Activated CD4-positive, CD25-positive, alpha-beta regulatory T cell treated with anti-CD3 and anti-CD28 coated beads, Interleukin-2, amount 50 U/mL, for 24 hours (primary cell): ENCODE data around the gene PPP1R15B.
A peak's percentile ranks its signal among the peaks of the same experiment; 100 is the strongest.

ENCODE experiments used
- ATAC-seq, 2 donors: fragments of 150-1000 bp; cut with Tn5 transposase; one replicate each; pipeline ENCODE4 v1.10.0; 2021; ENCODE audit warnings: mild to moderate bottlenecking in 1 of 2, moderate library complexity in 1 of 2

Gene PPP1R15B

GRCh38 chr1:204411451-204412204 lies at the start of gene PPP1R15B:
Gene PPP1R15B, minus strand, starts transcription at chr1:204411817. Its CDS starts 406 bp downstream, at chr1:204411411.
- ATAC-seq: peak; percentile 90 to 95

GRCh38 chr1:204460346-204460745 lies 48.7 kb upstream of the PPP1R15B start:
- no peak for ATAC-seq

GRCh38 chr1:204459706-204460105 lies 48.1 kb upstream of the PPP1R15B start:
- ATAC-seq: no peak

- no peak for ATAC-seq
These were observed 46.0 kb upstream of the PPP1R15B start for GRCh38 chr1:204457666-204458065.

- ATAC-seq: no peak
These were observed 45.3 kb upstream of the PPP1R15B start for GRCh38 chr1:204456826-204457442.

- ATAC-seq: no peak
These were observed 44.2 kb upstream of the PPP1R15B start for GRCh38 chr1:204455831-204456145.

- ATAC-seq: no peak
These were observed 43.6 kb upstream of the PPP1R15B start for GRCh38 chr1:204455063-204455830.

GRCh38 chr1:204454476-204454875 lies 42.9 kb upstream of the PPP1R15B start:
- ATAC-seq: no peak

GRCh38 chr1:204453141-204453772 lies 41.6 kb upstream of the PPP1R15B start:
- ATAC-seq: peak; percentile 97 to 98

- ATAC-seq: no peak
These were observed 39.9 kb upstream of the PPP1R15B start for GRCh38 chr1:204451352-204452124.

- no peak for ATAC-seq
These were observed 39.0 kb upstream of the PPP1R15B start for GRCh38 chr1:204450461-204451257.

GRCh38 chr1:204449678-204450280 lies 38.2 kb upstream of the PPP1R15B start:
- ATAC-seq: no peak

GRCh38 chr1:204448991-204449677 lies 37.5 kb upstream of the PPP1R15B start:
- ATAC-seq: no peak

- ATAC-seq: no peak
These were observed 36.8 kb upstream of the PPP1R15B start for GRCh38 chr1:204448344-204448964.

- no peak for ATAC-seq
These were observed 36.1 kb upstream of the PPP1R15B start for GRCh38 chr1:204447736-204448135.

GRCh38 chr1:204447190-204447589 lies 35.6 kb upstream of the PPP1R15B start:
- no peak for ATAC-seq

GRCh38 chr1:204446413-204447111 lies 34.9 kb upstream of the PPP1R15B start:
- peak; percentile 83 to 85 for ATAC-seq

GRCh38 chr1:204445860-204446412 lies 34.3 kb upstream of the PPP1R15B start:
- no peak for ATAC-seq
